ENCODE data around the gene ELP1. TPM values are rescaled to one million over a fixed set of nuclear protein-coding genes. Genes with fewer than 3 reads are reported as not detected.

The ELP1 gene
- total RNA-seq, 5 donors from 2014 or later (not counting 1 experiment from before 2014, with no cell fraction given) = 23.1 to 34.5 (median 25.0) TPM

DNA sequence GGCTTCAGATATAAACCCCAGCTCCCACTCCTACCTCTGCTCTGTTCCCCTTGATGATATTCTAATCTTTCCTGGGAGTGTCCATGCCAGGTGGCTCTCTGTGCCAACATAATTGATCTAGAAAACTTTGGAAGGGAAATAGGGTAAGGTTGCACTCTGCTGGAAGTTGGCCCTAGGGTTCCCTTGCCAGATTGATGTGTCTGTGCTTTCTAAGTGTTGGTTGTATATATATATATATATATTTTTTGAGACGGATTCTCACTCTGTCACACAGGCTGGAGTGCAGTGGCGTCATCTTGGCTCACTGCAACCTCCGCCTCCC is 101.8 kb downstream of the ELP1 start:
- DNase-seq = no peak
- H3K27me3 Mint-ChIP-seq = peaks cover 6 to 8% of the 10 kb centered on the region in 2 donors
- no CpG with 5 or more reads among the region's 3 CpGs for WGBS (ENCODE audit: insufficient coverage)
- H3K36me3 Mint-ChIP-seq = no peaks in the 10 kb centered on the region
- H3K36me3 ChIP-seq (ENCODE audit: control insufficient read depth in 2 of 2, extremely low read depth in 1 of 2, insufficient read depth in 1 of 2, low read length in 1 of 2) = no peaks in the 10 kb centered on the region
- ATAC-seq (replicated peaks in 1 of 4) = no peak
- no peaks in the 10 kb centered on the region for H3K9me3 Mint-ChIP-seq
- H3K4me1 ChIP-seq (ENCODE audit: control insufficient read depth in 1 of 2, extremely low read depth in 1 of 2, insufficient read depth in 2 of 2, low read length in 2 of 2) = no peaks in the 10 kb centered on the region
- ChIA-PET CTCF (interaction anchor here in 1 of 2 donors (0.6 kb wide), 1 partner anchor 51 kb away, joined by 3 read pairs; no protein-coding TSS in a partner anchor), POLR2A (no interaction called here)
- H3K4me3 Mint-ChIP-seq = no peak overlapping the region
- no peak overlapping the region for H3K27ac Mint-ChIP-seq
- no peak overlapping the region for H3K4me3 ChIP-seq (ENCODE audit: control insufficient read depth in 1 of 2, extremely low read depth in 1 of 2, low read length in 1 of 2)
- H3K4me1 Mint-ChIP-seq = peaks cover 0 to 5% (median 2%) of the 10 kb centered on the region in 3 donors
- H3K27ac ChIP-seq (ENCODE audit: low read length) = no peak overlapping the region
- H3K27me3 ChIP-seq (replicated peaks in 1 of 2; ENCODE audit: control insufficient read depth in 2 of 2, extremely low read depth in 1 of 2, insufficient read depth in 2 of 2, low read length in 1 of 2) = peaks cover 0 to 2% of the 10 kb centered on the region in 2 experiments
- no peaks in the 10 kb centered on the region for H3K9me3 ChIP-seq

DNA sequence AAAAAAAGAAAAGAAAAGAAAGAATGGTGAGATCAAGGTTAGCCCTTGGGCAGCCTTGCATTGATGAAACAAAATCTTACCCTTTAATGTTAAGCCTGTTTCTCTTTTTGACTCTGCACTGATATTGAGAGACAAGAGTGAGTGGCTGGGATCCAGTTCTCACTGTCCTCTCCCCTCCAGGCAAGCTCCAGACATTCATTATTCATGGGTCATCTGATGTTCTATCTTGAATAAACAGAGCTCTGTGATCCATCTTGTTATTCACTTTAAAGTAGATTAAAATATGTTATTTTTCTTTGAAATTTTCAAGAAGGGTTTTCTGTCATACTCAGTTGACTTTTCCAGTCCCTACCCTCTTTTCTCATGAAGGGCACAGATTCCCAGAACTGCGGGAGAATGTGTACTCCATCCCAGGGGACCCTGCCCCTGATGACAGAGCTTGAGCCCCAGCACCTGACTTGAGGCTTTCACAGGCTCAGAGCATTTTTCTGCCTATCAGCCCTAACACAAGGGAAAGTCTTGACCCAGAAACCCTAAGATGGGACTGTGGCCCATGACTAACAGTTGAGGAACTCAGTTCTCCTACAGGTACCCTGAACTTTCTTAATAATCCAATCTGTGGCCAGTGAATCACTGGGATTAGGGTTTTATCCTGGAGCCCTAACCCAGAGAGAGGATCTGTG is 102.3 kb downstream of the ELP1 start:
- Mint-ChIP-seq H3K27me3 (peaks cover 6 to 8% of the 10 kb centered on the region in 2 donors), H3K4me1 (peaks cover 0 to 5% (median 2%) of the 10 kb centered on the region in 3 donors), H3K27ac (no peak overlapping the region), H3K36me3 (no peaks in the 10 kb centered on the region), H3K9me3 (no peaks in the 10 kb centered on the region), H3K4me3 (no peak overlapping the region)
- ATAC-seq (replicated peaks in 1 of 4) (no peak), DNase-seq (no peak)
- Histone ChIP-seq H3K27me3 (replicated peaks in 1 of 2; ENCODE audit: control insufficient read depth in 2 of 2, extremely low read depth in 1 of 2, insufficient read depth in 2 of 2, low read length in 1 of 2) (peaks cover 0 to 2% of the 10 kb centered on the region in 2 experiments), H3K4me3 (ENCODE audit: control insufficient read depth in 1 of 2, extremely low read depth in 1 of 2, low read length in 1 of 2) (no peak overlapping the region), H3K4me1 (ENCODE audit: control insufficient read depth in 1 of 2, extremely low read depth in 1 of 2, insufficient read depth in 2 of 2, low read length in 2 of 2) (no peaks in the 10 kb centered on the region), H3K27ac (ENCODE audit: low read length) (no peak overlapping the region), H3K9me3 (no peaks in the 10 kb centered on the region), H3K36me3 (ENCODE audit: control insufficient read depth in 2 of 2, extremely low read depth in 1 of 2, insufficient read depth in 1 of 2, low read length in 1 of 2) (no peaks in the 10 kb centered on the region)
- ChIA-PET POLR2A (no interaction called here), CTCF (interaction anchor here in 1 of 2 donors (0.6 kb wide), 1 partner anchor 52 kb away, joined by 3 read pairs; no protein-coding TSS in a partner anchor)
- WGBS (ENCODE audit: insufficient coverage) = 100% methylated on average over 1 of the region's 1 CpG

DNA sequence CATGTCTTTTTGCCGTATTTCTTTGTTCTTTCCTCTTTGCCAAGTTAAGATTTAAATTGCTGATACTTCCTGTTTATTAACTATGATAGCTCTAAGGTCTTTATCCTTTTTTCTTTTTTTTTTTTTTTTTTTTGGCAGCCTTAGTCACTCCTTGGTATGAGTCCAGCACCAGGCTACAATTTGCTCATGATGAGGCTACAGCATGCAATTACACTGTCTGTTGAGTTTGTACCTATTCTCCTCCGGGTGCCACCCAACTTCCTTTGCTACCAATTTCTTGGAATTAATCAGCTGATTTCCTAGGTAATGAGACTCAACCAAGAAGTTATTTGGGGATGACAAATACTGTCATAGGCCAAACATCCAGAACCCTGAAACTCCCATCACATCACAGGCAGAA is 103.7 kb downstream of the ELP1 start:
- Mint-ChIP-seq H3K9me3 (no peaks in the 10 kb centered on the region), H3K36me3 (no peaks in the 10 kb centered on the region), H3K4me1 (peaks cover 0 to 5% (median 2%) of the 10 kb centered on the region in 3 donors), H3K4me3 (no peak overlapping the region), H3K27ac (no peak overlapping the region), H3K27me3 (peaks cover 4 to 8% of the 10 kb centered on the region in 2 donors)
- Histone ChIP-seq H3K27me3 (replicated peaks in 1 of 2; ENCODE audit: control insufficient read depth in 2 of 2, extremely low read depth in 1 of 2, insufficient read depth in 2 of 2, low read length in 1 of 2) (no peaks in the 10 kb centered on the region), H3K4me1 (ENCODE audit: control insufficient read depth in 1 of 2, extremely low read depth in 1 of 2, insufficient read depth in 2 of 2, low read length in 2 of 2) (no peaks in the 10 kb centered on the region), H3K27ac (ENCODE audit: low read length) (no peak overlapping the region), H3K9me3 (no peaks in the 10 kb centered on the region), H3K36me3 (ENCODE audit: control insufficient read depth in 2 of 2, extremely low read depth in 1 of 2, insufficient read depth in 1 of 2, low read length in 1 of 2) (no peaks in the 10 kb centered on the region), H3K4me3 (ENCODE audit: control insufficient read depth in 1 of 2, extremely low read depth in 1 of 2, low read length in 1 of 2) (no peak overlapping the region)
- POLR2A ChIA-PET = interaction anchor here in 1 of 2 donors (0.6 kb wide), 1 partner anchor 351 kb away, joined by 7 read pairs; no protein-coding TSS in a partner anchor
- no CpG with 5 or more reads among the region's 2 CpGs for WGBS (ENCODE audit: insufficient coverage)
- ATAC-seq (replicated peaks in 1 of 4) (no peak), DNase-seq (no peak)
- CTCF ChIA-PET = interaction anchor here in 1 of 2 donors (0.6 kb wide), 1 partner anchor 126 kb away, joined by 9 read pairs; no protein-coding TSS in a partner anchor

DNA sequence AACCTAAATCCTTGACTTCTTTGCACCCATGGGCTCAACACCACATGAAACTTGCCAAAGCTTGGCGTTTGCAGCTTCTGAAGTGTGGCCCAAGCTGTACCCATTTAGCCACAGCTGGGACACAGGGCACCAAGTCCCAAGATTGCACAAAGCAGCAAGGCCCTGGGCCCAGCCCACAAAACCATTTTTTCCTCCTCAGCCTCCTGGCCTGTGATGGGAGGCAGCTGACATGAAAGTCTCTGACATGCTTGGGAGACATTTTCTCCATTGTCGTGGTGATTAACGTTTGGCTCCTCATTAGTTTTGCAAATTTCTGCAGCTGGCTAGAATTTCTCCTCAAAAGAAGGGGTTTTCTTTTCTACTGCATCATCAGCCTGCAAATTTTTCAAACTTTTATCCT is 110.1 kb downstream of the ELP1 start:
- DNase-seq (no peak), ATAC-seq (replicated peaks in 1 of 4) (no peak)
- peaks cover 0 to 3% (median 0%) of the 10 kb centered on the region in 3 donors for H3K4me1 Mint-ChIP-seq
- no peak overlapping the region for H3K4me3 Mint-ChIP-seq
- Histone ChIP-seq H3K4me3 (ENCODE audit: control insufficient read depth in 1 of 2, extremely low read depth in 1 of 2, low read length in 1 of 2) (no peak overlapping the region), H3K36me3 (ENCODE audit: control insufficient read depth in 2 of 2, extremely low read depth in 1 of 2, insufficient read depth in 1 of 2, low read length in 1 of 2) (no peaks in the 10 kb centered on the region), H3K27ac (ENCODE audit: low read length) (no peak overlapping the region), H3K27me3 (replicated peaks in 1 of 2; ENCODE audit: control insufficient read depth in 2 of 2, extremely low read depth in 1 of 2, insufficient read depth in 2 of 2, low read length in 1 of 2) (no peaks in the 10 kb centered on the region), H3K4me1 (ENCODE audit: control insufficient read depth in 1 of 2, extremely low read depth in 1 of 2, insufficient read depth in 2 of 2, low read length in 2 of 2) (no peaks in the 10 kb centered on the region), H3K9me3 (no peaks in the 10 kb centered on the region)
- H3K27ac Mint-ChIP-seq = no peak overlapping the region
- ChIA-PET CTCF (no interaction called here), POLR2A (no interaction called here)
- H3K27me3 Mint-ChIP-seq = peaks cover 4 to 5% of the 10 kb centered on the region in 2 donors
- H3K9me3 Mint-ChIP-seq = peaks cover 11 to 14% (median 11%) of the 10 kb centered on the region in 3 donors
- no CpG with 5 or more reads among the region's 3 CpGs for WGBS (ENCODE audit: insufficient coverage)
- no peaks in the 10 kb centered on the region for H3K36me3 Mint-ChIP-seq

Other genes with a start within 250 kb of the ELP1 start
- gene ACTL7B, start 78.1 kb downstream of the ELP1 start, total RNA-seq = under 1 TPM in 3 of 5 donors, not detected in 2; 0.10 to 0.22 (median 0.19) TPM
- not detected for gene ACTL7A, start 71.9 kb downstream of the ELP1 start, total RNA-seq
- gene ABITRAM, start 276 bp upstream of the ELP1 start, total RNA-seq = 1 to 10 TPM; 8.4 to 9.7 (median 8.9) TPM
- 1 to 10 TPM; 2.1 to 4.1 (median 3.8) TPM for gene CTNNAL1, start 79.4 kb upstream of the ELP1 start, total RNA-seq
- 10 to 100 TPM; 32.5 to 68.1 (median 52.5) TPM for gene TMEM245, start 185.8 kb upstream of the ELP1 start, total RNA-seq
- gene FRRS1L, start 233.1 kb upstream of the ELP1 start, total RNA-seq = under 1 TPM in 1 of 5 donors, not detected in 4; 0.03 TPM

Measured in T-cell (primary cell).